Measurements from ENCODE around the gene CASKIN1. TPM values are rescaled to one million over a fixed set of nuclear protein-coding genes. Genes with fewer than 3 reads are reported as not detected.
"Not testable (repeated sequence)": the region's sequence is repeated elsewhere in the genome, so short reads cannot be mapped to it uniquely, and the experiment has no call there.

Gene CASKIN1
- polyA plus RNA-seq, 1 donor from 2014 or later, result not detected

DNA sequence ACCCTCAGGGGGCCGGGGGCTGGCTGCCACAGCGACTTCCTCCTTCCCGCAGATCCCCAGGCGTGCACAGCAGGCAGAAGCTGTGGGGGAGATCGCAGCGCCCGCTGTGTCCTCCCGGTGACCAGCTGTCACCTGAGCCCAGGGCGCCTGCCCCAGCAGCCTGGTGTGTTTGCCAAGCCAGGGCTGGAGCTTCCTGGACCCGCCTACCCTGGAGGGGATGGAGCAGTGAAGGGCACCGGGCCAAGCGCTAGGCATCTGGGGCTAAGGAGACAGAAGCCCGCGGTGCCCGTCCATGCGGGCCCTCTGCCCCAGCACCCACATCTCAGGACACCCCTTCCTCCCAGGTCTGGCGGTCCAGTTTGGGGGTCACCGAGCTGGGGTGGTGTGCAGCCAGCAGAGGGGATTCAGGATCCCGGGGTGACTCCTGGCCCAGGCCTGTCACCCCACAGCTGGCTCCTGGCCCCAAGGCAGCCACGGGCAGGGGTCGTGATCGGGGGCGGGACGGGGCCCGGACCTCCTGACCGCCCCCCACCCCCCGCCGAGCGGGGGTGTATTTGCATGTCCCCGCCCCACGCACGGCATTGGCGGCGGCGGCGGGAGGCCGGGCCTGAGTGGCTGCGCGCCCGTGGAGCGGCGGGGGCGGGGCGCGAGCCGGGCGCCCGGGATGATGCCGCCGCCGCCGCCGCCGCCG is 48.3 kb downstream of the CASKIN1 start, which contains the start of gene RAB26:
TSS of gene RAB26 (plus strand) at position 645 of the 691 bp plus-strand sequence. CDS start 159 bp downstream, outside the sequence.
- peak within 1 kb of the TSS; percentile 40 to 64 (median 62) for H3K4me3 Mint-ChIP-seq
- no peaks in the 10 kb centered on the region for H3K27me3 Mint-ChIP-seq
- peaks cover 4 to 19% (median 18%) of the 10 kb centered on the region in 3 donors for H3K4me1 Mint-ChIP-seq
- H3K9me3 Mint-ChIP-seq, result no peaks in the 10 kb centered on the region
- H3K27ac Mint-ChIP-seq, result no peak within 1 kb of the TSS
- H3K36me3 Mint-ChIP-seq, result peaks cover 2% of the 10 kb centered on the region

DNA sequence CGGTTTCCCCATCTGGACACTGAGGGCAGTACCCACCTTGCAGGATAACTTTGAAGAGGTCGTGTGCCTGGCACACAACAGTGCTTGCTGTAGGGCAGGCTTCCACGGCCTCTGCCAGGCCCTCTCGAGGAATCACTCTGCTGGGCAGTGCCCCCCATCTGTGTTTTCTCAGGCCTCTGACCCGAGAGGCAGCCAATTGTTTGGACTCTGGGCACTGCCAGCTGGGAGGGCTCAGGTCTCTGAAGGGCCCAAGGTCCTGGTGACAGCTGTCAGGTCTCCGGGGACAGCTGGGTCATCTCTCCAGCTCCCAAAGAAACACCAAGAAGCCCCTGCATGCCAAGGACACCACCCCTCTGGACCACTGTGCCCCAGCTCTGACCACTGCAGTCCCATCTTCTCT is 49.0 kb downstream of the CASKIN1 start:
- Mint-ChIP-seq H3K9me3 (no peaks in the 10 kb centered on the region), H3K27ac (peak overlapping the region in 1 of 3 donors; percentile 62), H3K36me3 (peaks cover 2% of the 10 kb centered on the region), H3K4me1 (peaks cover 4 to 17% (median 17%) of the 10 kb centered on the region in 3 donors), H3K27me3 (no peaks in the 10 kb centered on the region), H3K4me3 (peak overlapping the region; percentile 65 to 81 (median 69))

DNA sequence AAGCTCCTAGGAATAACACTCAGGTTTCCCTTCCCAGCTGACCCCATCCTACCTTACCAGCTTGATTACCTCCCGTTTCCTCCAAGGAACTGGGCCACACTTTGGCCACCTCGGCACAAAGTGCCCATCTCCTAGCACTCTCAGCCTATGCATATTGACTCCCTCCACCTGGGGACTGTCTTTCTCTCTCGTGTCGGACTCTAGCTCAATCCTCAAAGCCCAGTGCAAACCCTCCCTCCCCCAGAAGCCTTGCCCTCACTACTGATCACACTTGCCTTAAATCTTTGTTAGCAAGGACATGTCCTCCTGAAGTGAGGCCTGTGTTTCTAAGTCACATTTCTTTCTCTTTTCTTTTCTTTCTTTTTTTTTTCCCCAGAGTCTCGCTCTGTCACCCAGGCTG is 50.6 kb downstream of the CASKIN1 start:
- Mint-ChIP-seq H3K4me3 (peak overlapping the region in 1 of 4 donors; percentile 57), H3K4me1 (peaks cover under 1 to 8% (median 6%) of the 10 kb centered on the region in 3 donors), H3K36me3 (no peaks in the 10 kb centered on the region), H3K9me3 (no peaks in the 10 kb centered on the region), H3K27me3 (no peaks in the 10 kb centered on the region), H3K27ac (peak overlapping the region in 1 of 3 donors; percentile 23)

GRCh38 chr16:2143878-2144485 is 52.4 kb downstream of the CASKIN1 start:
- no peaks in the 10 kb centered on the region for H3K9me3 Mint-ChIP-seq
- H3K36me3 Mint-ChIP-seq, result no peaks in the 10 kb centered on the region
- H3K27ac Mint-ChIP-seq, result no peak overlapping the region
- H3K4me3 Mint-ChIP-seq, result no peak overlapping the region
- H3K4me1 Mint-ChIP-seq, result peaks cover 2 to 7% (median 4%) of the 10 kb centered on the region in 3 donors
- H3K27me3 Mint-ChIP-seq, result no peaks in the 10 kb centered on the region

GRCh38 chr16:2142942-2143877 is 53.2 kb downstream of the CASKIN1 start:
- H3K4me1 Mint-ChIP-seq, result peaks cover 2 to 7% (median 4%) of the 10 kb centered on the region in 3 donors
- no peak overlapping the region for H3K27ac Mint-ChIP-seq
- peaks cover 2% of the 10 kb centered on the region for H3K36me3 Mint-ChIP-seq
- H3K4me3 Mint-ChIP-seq, result no peak overlapping the region
- no peaks in the 10 kb centered on the region for H3K9me3 Mint-ChIP-seq
- no peaks in the 10 kb centered on the region for H3K27me3 Mint-ChIP-seq

DNA sequence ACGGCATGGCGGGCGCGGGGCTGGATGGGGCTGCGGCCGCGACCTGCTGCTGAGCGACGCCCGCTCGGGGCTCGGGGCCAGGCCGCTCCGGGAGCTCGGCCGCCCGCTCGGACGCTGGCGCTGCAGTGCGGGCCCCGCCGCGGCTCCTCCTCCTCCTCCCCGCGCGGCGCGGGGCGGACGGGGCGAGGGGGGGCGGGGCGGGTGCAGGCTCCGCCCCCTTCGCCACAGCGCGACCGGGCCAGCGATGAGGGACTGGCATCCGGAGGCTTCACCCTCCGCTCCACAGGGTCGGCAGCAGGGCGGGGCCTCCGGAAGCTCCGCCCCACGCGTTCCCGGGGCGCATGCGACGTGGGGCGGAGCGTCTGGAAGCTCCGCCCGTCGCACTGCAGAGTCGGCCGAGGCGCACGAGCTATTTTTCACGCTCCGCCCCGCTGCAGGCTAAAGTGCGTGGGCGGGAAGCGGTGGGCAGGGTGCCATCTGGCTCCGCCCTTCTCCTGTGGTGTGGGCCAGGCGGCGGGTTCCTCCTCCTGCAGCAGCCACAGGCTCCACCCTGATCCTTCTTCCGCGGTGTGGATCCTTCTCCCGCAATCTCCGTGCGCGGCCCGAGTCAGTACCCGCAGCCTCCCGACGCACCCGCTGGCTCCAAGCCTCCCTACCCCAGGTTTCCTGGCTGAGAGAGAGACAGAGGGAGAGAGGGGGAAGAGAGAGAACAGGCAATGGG is 60.5 kb downstream of the CASKIN1 start, which contains the start of gene PKD1:
TSS of gene PKD1 (minus strand) at position 129 of the 721 bp plus-strand sequence. CDS start 209 bp downstream, outside the sequence.
- H3K9me3 Mint-ChIP-seq, H3K27me3 Mint-ChIP-seq, H3K36me3 Mint-ChIP-seq: not testable (repeated sequence)
- Mint-ChIP-seq H3K4me3 (peak within 1 kb of the TSS; percentile 85 to 99 (median 96)), H3K27ac (peak within 1 kb of the TSS in 2 of 3 donors; percentile 91 to 98), H3K4me1 (peaks cover 6 to 13% (median 8%) of the 10 kb centered on the region in 3 donors)

- H3K9me3 Mint-ChIP-seq, H3K27me3 Mint-ChIP-seq, H3K36me3 Mint-ChIP-seq, H3K4me1 Mint-ChIP-seq, H3K27ac Mint-ChIP-seq: not testable (repeated sequence)
- peak overlapping the region in 2 of 4 donors; percentile 74 to 80 for H3K4me3 Mint-ChIP-seq
Observed at GRCh38 chr16:2135071-2135470, 61.3 kb downstream of the CASKIN1 start.

- not testable (repeated sequence) for H3K27me3 Mint-ChIP-seq, H3K4me1 Mint-ChIP-seq, H3K27ac Mint-ChIP-seq, H3K4me3 Mint-ChIP-seq, H3K36me3 Mint-ChIP-seq, H3K9me3 Mint-ChIP-seq
Observed at GRCh38 chr16:2133797-2134196, 62.6 kb downstream of the CASKIN1 start.

DNA sequence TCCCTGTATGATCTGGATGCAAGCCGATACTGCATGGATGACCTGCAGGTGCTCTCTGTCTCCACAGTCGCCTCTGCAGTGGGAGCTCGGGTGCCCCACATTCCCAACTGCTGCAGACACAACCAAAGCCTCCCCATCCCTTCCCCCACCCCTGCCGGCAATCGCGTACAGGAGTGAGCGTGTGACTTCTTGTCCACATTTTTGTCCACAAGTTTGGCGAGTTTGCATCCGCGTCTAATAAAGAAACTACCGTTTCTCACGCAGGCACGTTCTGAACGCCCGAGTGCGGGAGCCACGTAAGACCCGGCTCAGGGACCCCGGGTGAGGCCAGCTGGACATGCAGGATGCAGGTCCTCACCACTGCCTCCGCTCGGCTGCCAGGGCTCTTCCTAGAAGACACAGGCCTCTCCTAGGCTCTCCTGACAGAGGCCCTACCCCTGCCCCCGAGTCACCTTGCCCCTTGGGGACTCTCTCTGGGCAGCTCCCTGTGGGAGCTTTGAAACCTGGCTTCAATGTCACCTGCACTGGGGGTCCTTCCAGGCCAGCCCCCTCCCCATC is 66.4 kb downstream of the CASKIN1 start:
- H3K36me3 Mint-ChIP-seq, H3K4me3 Mint-ChIP-seq, H3K27ac Mint-ChIP-seq, H3K27me3 Mint-ChIP-seq, H3K9me3 Mint-ChIP-seq: not testable (repeated sequence)
- H3K4me1 Mint-ChIP-seq, result peaks cover 5 to 11% (median 8%) of the 10 kb centered on the region in 3 donors

GRCh38 chr16:2129251-2129650 is 67.2 kb downstream of the CASKIN1 start:
- not testable (repeated sequence) for H3K27me3 Mint-ChIP-seq, H3K4me3 Mint-ChIP-seq, H3K9me3 Mint-ChIP-seq, H3K27ac Mint-ChIP-seq, H3K36me3 Mint-ChIP-seq
- H3K4me1 Mint-ChIP-seq, result peaks cover 5 to 11% (median 8%) of the 10 kb centered on the region in 3 donors

DNA sequence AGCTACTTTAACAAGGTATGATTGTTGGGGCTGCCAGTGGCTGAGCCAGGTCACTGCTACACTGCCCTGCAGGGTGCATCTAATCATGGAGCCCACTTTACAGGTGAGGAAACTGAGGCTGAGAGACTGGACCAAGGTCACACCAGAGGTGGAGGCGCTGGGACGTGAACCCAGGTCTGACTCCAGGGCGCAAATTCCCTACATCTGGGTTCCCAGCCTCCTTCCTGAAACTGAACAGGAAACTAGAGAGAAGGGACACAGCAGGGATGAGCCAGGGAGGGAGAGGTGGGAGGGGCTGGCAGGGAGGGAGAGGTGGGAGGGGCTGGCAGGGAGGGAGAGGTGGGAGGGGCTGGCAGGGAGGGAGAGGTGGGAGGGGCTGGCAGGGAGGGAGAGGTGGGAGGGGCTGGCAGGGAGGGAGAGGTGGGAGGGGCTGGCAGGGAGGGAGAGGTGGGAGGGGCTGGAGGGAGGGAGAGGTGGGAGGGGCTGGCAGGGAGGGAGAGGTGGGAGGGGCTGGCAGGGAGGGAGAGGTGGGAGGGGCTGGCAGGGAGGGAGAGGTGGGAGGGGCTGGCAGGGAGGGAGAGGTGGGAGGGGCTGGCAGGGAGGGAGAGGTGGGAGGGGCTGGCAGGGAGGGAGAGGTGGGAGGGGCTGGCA is 68.7 kb downstream of the CASKIN1 start:
- not testable (repeated sequence) for H3K27me3 Mint-ChIP-seq, H3K36me3 Mint-ChIP-seq, H3K9me3 Mint-ChIP-seq, H3K27ac Mint-ChIP-seq, H3K4me3 Mint-ChIP-seq
- peaks cover 5 to 11% (median 8%) of the 10 kb centered on the region in 3 donors for H3K4me1 Mint-ChIP-seq
